Stomach (tissue), 9 donors: ENCODE measurements around the gene OR2AK2. TPM values are rescaled to one million over a fixed set of nuclear protein-coding genes. Genes with fewer than 3 reads are reported as not detected.
A peak's percentile ranks its signal among the peaks of the same experiment; 100 is the strongest.
"Not testable (repeated sequence)": the region's sequence is repeated elsewhere in the genome, so short reads cannot be mapped to it uniquely, and the experiment has no call there.

Source experiments
- DNase-seq, 2 donors: peaks; one replicate each; pipeline versions ENCODE4 v3.0.0 to v3.0.0-alpha.2; 2013 to 2019
- H3K27ac ChIP-seq, 5 donors: fragments of 200-600 bp in 4 of 5; sonication (generic) in 4 of 5; one replicate each; pipeline ENCODE4 v1.5.1; 2013 to 2019; ENCODE audit warnings: mild to moderate bottlenecking in 1 of 5, moderate library complexity in 1 of 5
- H3K27me3 ChIP-seq, 3 donors: fragments of 200-600 bp; sonication (generic); one replicate each; pipeline ENCODE4 v1.5.1; 2017 to 2019; ENCODE audit warnings: mixed run types in 1 of 3
- H3K36me3 ChIP-seq, 4 donors: fragments of 200-600 bp; sonication (generic); 1 replicate in 3 of 4; 2 replicates in 1 of 4; pipeline ENCODE4 v1.5.1; 2016 to 2019
- H3K4me1 ChIP-seq, 4 donors: fragments of 200-600 bp; sonication (generic); one replicate each; pipeline ENCODE4 v1.5.1; 2016 to 2019
- H3K4me3 ChIP-seq, 4 donors: fragments of 200-600 bp; sonication (generic) in 3 of 4; one replicate each; pipeline ENCODE4 v1.5.1; 2016 to 2019; ENCODE audit warnings: mild to moderate bottlenecking in 1 of 4
- H3K9me3 ChIP-seq, 4 donors: fragments of 200-600 bp; sonication (generic); one replicate each; pipeline ENCODE4 v1.5.1; 2016 to 2019
- CTCF ChIP-seq, 7 experiments: fragments of 450-650 bp in 4 of 7; fragments of 200-600 bp in 3 of 7; sonication (generic) in 3 of 7; IDR thresholded peaks; one replicate each; pipeline ENCODE4 v1.5.1; 2016 to 2019; ENCODE audit warnings: antibody characterized with exemption in 7 of 7, control low read depth in 2 of 7, mild to moderate bottlenecking in 1 of 7
- EP300 ChIP-seq: sonication (generic); formaldehyde crosslinking; IDR thresholded peaks from one replicate; pipeline ENCODE4 v1.6.1; 2017; ENCODE audit warnings: antibody characterized with exemption
- POLR2A ChIP-seq, 4 donors: fragments of 450-650 bp; IDR thresholded peaks; one replicate each; pipeline ENCODE4 v1.6.1; 2016; ENCODE audit warnings: antibody characterized with exemption in 4 of 4, control low read depth in 2 of 4, mild to moderate bottlenecking in 1 of 4, moderate library complexity in 1 of 4
- POLR2AphosphoS5 ChIP-seq, 3 donors: sonication (generic); formaldehyde crosslinking; IDR thresholded peaks; one replicate each; pipeline ENCODE4 v1.6.1; 2016; ENCODE audit warnings: antibody characterized with exemption in 3 of 3
- WGBS, 5 donors: extraction: QIAGEN DNeasy Blood & Tissue Kit in 3 of 5; methylation state at CpG; one replicate each; pipeline versions ENCODE4 v1.1.5 to v1.1.7; 2013 to 2018; 5-methylcytosine and 5-hydroxymethylcytosine counted together
- intact Hi-C: fragments of 100-400 bp; cut with DNase I; formaldehyde crosslinking; loops from one replicate; pipeline ENCODE4 v1.15.1; 2023; ENCODE audit warnings: low total_unique reads
- polyA plus RNA-seq, 3 donors: library from polyadenylated mRNA; stranded (reverse); fragments of 200-250 nt; gene quantifications; one replicate each; pipeline ENCODE4 v1.2.3, GENCODE V29; 2013
- total RNA-seq, 5 donors: library from RNA; depleted of rRNA; stranded (reverse); fragments of >200 nt; gene quantifications; one replicate each; pipeline versions ENCODE4 v1.1.0 to v1.2.3, GENCODE V29; 2014 to 2016
- donor health status: healthy with polysubstance abuse.
- donor health status: Bipolar disorder and iron deficiency.
- donor health status: healthy.

OR2AK2 gene
- total and polyA plus RNA-seq, 8 donors = not detected

- TF ChIP-seq POLR2A (IDR thresholded peaks at IDR 0.05) (no peak), EP300 (no peak), CTCF (IDR thresholded peaks at IDR 0.05) (no peak), POLR2AphosphoS5 (IDR thresholded peaks at IDR 0.05) (no peak)
- Histone ChIP-seq H3K9me3 (peaks cover 0 to 19% (median 17%) of the 10 kb centered on the region in 4 donors), H3K4me3 (no peak overlapping the region), H3K36me3 (no peaks in the 10 kb centered on the region), H3K27me3 (peaks cover 0 to 10% (median 3%) of the 10 kb centered on the region in 3 donors), H3K4me1 (no peaks in the 10 kb centered on the region), H3K27ac (no peak overlapping the region)
- intact Hi-C loops = no loop called here
- no peak for DNase-seq
- WGBS, 5 donors = 91 to 97% (median 95%) methylated on average over 6 to 8 of the region's 8 CpGs
Observed at GRCh38 chr1:247933989-247934388, 31.0 kb upstream of the OR2AK2 start.

GRCh38 chr1:247935781-247936180, 29.3 kb upstream of the OR2AK2 start:
- H3K4me3 ChIP-seq = no peak overlapping the region
- H3K27ac ChIP-seq = no peak overlapping the region
- peaks cover 0 to 10% (median 3%) of the 10 kb centered on the region in 3 donors for H3K27me3 ChIP-seq
- H3K36me3 ChIP-seq = no peaks in the 10 kb centered on the region
- DNase-seq = no peak
- no peaks in the 10 kb centered on the region for H3K4me1 ChIP-seq
- peaks cover 0 to 19% (median 17%) of the 10 kb centered on the region in 4 donors for H3K9me3 ChIP-seq
- TF ChIP-seq CTCF (IDR thresholded peaks at IDR 0.05) = no peak
- no peak for TF ChIP-seq POLR2AphosphoS5 (IDR thresholded peaks at IDR 0.05)
- no peak for TF ChIP-seq EP300
- no peak for TF ChIP-seq POLR2A (IDR thresholded peaks at IDR 0.05)
- WGBS, 5 donors = 93 to 97% (median 94%) methylated on average over 7 to 9 of the region's 9 CpGs
- intact Hi-C loops = no loop called here

- H3K27me3 ChIP-seq = peaks cover 0 to 10% (median 3%) of the 10 kb centered on the region in 3 donors
- no peak overlapping the region for H3K4me3 ChIP-seq
- no peaks in the 10 kb centered on the region for H3K4me1 ChIP-seq
- H3K36me3 ChIP-seq = no peaks in the 10 kb centered on the region
- TF ChIP-seq EP300 (no peak), POLR2AphosphoS5 (IDR thresholded peaks at IDR 0.05) (no peak), CTCF (IDR thresholded peaks at IDR 0.05) (no peak), POLR2A (IDR thresholded peaks at IDR 0.05) (no peak)
- H3K9me3 ChIP-seq = peaks cover 0 to 19% (median 17%) of the 10 kb centered on the region in 4 donors
- no peak for DNase-seq
- 91 to 95% (median 94%) methylated on average over 18 of the region's 18 CpGs for WGBS, 5 donors
- no peak overlapping the region for H3K27ac ChIP-seq
- intact Hi-C loops = no loop called here
Observed at GRCh38 chr1:247936415-247936814, 28.6 kb upstream of the OR2AK2 start.

- H3K4me1 ChIP-seq, H3K36me3 ChIP-seq, H3K27ac ChIP-seq, H3K27me3 ChIP-seq, intact Hi-C loops: not testable (repeated sequence)
- 9 to 27% (median 12%) methylated on average over 37 to 44 of the region's 44 CpGs for WGBS, 5 donors
- H3K4me3 ChIP-seq = peak overlapping the region in 3 of 4 donors; percentile 24 to 42 (median 25)
- H3K9me3 ChIP-seq = peaks cover 0 to 19% (median 17%) of the 10 kb centered on the region in 4 donors
- peak; percentile 63 to 86 for DNase-seq
- peak in 2 of 7 experiments; percentile 35 to 57 for TF ChIP-seq CTCF (IDR thresholded peaks at IDR 0.05)
Observed at GRCh38 chr1:247936965-247937734, 27.9 kb upstream of the OR2AK2 start.
